OCI-LY3 (cell line): ENCODE results near the gene MED13L.

Experiments
- EZH2phosphoT487 ChIP-seq: fragments of 200-600 bp; shearing (Covaris generic); IDR thresholded peaks from 2 replicates; pipeline ENCODE4 v1.6.1; 2018; ENCODE audit warnings: antibody characterized with exemption, mixed run types, low read depth
- TF ChIP-seq, protein P1 (sequence below): fragments of 200-600, 300-600 bp; sonication (generic); IDR thresholded peaks from 2 replicates; pipeline ENCODE4 v1.5.1; 2014; ENCODE audit warnings: antibody characterized with exemption, low read length, low read depth

GRCh38 chr12:116024769-116025168, 252.7 kb downstream of the MED13L start:
- TF ChIP-seq, protein P1, sequence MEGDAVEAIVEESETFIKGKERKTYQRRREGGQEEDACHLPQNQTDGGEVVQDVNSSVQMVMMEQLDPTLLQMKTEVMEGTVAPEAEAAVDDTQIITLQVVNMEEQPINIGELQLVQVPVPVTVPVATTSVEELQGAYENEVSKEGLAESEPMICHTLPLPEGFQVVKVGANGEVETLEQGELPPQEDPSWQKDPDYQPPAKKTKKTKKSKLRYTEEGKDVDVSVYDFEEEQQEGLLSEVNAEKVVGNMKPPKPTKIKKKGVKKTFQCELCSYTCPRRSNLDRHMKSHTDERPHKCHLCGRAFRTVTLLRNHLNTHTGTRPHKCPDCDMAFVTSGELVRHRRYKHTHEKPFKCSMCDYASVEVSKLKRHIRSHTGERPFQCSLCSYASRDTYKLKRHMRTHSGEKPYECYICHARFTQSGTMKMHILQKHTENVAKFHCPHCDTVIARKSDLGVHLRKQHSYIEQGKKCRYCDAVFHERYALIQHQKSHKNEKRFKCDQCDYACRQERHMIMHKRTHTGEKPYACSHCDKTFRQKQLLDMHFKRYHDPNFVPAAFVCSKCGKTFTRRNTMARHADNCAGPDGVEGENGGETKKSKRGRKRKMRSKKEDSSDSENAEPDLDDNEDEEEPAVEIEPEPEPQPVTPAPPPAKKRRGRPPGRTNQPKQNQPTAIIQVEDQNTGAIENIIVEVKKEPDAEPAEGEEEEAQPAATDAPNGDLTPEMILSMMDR, result no peak
- no peak for TF ChIP-seq EZH2phosphoT487
